Measurements from ENCODE around the gene CACNA2D1.

CACNA2D1 gene

DNA sequence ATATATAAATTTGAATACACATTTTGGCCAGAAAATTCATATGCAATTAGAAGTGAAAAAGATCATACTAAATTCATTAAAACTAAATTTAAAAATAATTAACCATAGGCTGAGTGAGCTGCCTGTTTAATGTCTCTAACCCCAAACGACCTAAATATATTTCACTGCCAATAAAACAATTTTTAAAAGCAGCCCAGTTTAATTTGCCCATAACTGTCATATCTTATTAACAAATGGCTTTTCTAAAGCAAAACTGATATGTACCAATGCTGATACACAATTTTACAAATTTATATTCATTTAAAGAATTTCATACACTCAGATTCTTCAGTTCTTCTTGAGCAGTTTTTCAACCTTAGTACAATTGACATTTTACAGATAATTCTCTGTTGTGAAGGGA, 99.9 kb downstream of the CACNA2D1 start:
- no peak for DNase-seq (ENCODE audit: low read depth)

DNA sequence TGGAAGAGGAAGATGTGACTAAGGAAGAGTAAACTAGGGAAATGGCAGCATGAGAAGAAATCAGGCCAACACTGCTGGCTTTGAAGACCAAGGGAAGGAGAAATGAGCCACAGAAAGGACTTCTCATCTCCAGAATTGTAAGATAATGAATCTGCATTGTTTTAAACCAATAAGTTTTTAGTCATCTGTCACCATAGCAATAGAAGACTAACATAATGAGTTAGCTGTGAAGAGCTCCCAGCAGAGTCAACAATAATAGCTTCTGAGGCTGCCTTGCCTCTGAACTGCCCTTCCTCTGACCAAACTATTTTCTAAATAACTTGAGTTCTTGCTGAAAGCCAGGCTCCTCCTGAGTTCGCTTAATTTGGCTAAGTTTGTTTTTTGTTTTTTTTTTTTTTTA, 103.6 kb downstream of the CACNA2D1 start:
- no peak for DNase-seq (ENCODE audit: low read depth)

DNA sequence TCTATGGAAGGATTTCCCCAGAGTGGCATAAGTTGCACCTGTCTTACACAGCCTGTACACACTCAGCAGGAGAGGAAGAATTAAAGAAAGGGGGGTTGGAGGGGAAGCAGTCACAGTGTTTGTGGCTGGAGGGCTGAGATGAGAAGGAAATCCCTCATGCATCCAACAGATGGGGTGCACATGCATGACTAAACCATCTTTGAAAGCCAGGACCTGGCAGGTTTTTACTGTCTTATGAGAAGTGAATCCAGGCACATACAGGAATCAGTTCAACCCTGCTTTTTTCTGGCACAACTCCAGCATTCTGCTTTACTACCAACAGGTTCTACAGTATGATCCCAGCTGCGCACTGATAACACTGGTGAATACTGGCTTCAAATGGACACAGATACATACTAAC, 107.7 kb downstream of the CACNA2D1 start:
- DNase-seq (ENCODE audit: low read depth) = no peak

DNA sequence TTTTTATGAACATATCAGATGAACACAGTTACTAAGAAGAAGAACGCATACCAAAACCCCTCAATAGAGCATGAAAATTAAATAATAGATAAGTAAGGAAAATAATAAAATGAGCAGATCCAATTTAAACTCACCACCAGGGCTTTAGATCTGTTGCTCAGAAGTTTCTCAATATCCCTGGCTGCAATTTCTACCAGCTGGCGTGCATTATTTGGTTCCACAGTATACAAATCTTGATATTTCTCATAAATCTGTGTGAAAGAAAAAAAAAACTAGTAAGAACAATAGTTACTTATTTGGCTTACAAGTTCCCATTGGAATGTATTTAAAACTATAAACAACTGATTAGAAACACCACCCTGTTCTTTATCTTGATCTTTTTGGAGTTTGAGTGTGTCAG, 108.6 kb downstream of the CACNA2D1 start:
- DNase-seq (ENCODE audit: low read depth) = no peak

DNA sequence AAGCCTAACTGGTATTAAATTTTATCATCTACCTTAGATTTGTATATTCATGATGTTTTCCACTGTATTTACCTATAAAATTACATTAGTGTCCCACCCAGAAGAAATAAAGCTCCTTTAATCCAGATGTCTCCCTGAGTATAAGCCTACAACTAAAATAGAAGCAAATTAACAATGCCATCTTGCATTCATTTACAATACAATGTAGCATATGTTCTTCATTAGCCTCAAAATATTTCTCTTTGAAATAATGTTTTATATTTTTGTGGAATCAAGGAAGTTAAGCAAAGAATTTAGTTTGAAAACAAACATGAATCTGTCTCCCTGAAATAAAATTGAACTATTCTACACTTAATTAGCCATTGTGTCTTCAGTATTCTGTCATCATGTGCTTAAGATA, 112.3 kb downstream of the CACNA2D1 start:
- DNase-seq (ENCODE audit: low read depth) = no peak

DNA sequence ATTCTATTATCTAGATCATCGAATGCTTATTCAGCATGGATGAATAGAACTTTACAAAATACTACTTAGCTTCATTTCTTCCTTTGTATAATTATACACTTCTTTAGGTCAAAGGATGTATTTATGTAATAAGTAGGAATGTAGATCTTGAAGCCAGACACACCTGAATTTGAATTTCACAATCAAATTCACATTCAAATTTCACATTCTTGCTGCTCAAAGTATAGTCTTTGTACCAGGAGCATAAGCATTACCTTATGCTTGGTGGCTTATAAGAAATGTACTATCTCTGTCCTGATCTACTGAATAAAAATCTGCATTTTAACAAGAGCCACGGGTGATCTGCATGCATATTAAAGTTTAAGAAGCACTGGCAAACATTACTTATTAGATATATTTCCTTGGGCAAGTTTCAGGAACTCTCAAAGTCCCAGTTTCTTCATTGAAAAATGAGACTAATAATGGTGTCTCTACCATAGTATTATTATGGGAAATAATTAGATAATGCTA, 112.8 kb downstream of the CACNA2D1 start:
- no peak for DNase-seq (ENCODE audit: low read depth)

DNA sequence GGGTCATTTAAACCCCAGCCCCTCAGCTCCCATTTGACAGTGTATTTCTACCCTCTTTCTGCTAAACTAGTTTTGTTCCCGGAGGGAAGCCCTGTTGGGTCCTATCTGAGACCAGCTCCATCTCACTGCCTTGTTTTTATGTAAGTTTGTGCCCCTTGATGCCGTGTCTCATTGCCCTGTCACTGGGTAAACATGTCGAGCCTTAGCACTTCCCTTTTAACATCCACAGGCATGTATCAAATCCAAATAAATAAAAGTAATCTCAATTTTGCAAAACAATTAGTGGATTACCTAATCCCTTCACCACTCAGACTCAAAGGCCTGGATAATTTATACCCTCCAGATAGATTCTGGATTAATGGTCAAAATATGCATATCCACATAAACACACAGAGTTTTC, 115.7 kb downstream of the CACNA2D1 start:
- no peak for DNase-seq (ENCODE audit: low read depth)

DNA sequence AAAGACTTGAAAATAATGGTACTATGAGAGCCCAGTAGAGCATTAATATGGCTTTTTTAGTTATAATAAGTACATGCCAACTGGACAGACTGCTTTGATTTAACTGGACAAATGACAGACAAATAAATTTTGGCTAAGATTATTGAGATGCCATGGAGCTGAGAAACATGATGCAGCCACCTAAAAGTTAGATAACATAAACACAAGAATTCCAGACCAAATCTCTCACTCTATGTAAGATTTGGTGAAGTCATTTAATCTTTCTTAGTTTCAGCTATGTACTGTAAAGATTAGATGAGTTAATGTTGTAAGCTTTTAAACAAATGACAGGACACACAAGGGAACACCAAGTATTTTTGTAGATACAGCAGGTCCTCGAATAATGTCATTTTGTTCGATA, 118.2 kb downstream of the CACNA2D1 start:
- no peak for DNase-seq (ENCODE audit: low read depth)

DNA sequence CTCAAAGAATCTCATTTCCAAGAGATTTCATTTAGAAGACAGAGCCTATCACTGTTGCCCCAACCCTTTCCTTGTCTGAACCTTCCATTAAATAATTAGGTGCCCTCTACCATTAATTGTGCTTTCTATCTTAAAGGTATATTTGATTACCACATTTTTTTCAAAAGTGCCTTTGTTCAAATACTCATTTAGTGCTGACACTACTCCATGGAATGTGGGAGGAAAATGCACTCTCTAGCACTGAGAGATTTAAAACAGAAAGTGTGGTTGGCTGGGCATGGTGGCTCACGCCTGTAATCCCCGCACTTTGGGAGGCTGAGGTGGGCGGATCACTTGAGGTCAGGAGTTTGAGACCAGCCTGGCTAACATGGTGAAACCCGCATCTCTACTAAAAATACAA, 119.8 kb downstream of the CACNA2D1 start:
- no peak for DNase-seq (ENCODE audit: low read depth)

DNA sequence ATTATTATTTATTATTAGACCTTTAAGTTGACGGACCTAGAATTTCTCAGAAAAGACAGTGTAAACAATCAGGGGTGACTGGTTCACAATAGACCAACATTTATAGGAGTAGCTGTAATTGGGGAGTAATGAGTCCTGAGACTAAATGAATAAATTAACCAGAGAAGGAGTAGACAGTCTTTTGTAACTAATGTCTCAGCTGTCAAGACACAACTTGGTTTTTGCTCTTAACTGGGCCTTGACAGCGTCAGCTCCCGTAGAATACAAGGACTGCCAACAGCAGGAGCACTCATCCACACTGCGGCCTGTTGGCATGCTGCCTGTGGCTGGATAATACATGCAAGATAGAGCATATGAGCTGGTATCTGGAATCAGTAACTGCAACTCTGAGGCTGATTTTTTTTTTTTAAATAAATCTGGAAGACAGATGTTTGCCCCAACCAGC, 123.9 kb downstream of the CACNA2D1 start:
- DNase-seq (ENCODE audit: low read depth) = no peak

DNA sequence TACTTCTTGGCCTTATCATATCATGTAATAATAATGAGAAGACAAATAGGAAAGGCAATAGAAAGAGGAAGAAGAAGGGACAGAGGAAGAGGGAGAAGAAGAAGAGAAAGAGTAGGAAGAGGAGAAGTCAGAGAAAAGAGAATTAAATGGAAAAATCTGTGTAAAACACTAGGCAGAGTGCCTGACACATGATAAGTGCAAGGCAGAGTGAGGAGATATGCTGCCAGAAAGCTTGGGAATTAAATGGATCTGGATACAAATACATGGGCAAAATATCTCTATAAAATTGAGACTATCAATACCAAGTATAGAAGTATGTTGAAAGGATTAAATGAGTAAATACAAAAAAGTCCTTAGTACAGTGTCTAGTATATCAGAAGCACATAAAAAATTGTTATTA, 124.8 kb downstream of the CACNA2D1 start:
- DNase-seq (ENCODE audit: low read depth) = no peak

DNA sequence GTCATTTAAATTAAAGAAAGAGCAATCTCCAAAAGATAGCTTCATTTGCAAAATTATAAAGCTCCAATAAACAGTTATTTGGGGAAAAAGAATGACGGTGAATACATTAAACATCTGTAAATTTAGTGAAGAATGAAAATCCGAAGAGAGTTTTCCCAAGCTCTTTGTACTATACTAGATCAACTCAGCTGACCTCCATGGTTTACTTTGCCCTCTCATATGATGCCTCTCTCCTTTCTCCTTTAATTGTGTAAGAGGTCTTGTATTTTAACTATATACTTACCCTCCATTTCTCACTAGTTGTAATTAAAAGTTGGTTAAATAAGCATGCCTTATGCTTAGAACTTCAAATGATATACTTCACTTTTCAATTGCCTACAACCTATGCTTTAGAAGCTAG, 125.8 kb downstream of the CACNA2D1 start:
- DNase-seq (ENCODE audit: low read depth) = no peak

DNA sequence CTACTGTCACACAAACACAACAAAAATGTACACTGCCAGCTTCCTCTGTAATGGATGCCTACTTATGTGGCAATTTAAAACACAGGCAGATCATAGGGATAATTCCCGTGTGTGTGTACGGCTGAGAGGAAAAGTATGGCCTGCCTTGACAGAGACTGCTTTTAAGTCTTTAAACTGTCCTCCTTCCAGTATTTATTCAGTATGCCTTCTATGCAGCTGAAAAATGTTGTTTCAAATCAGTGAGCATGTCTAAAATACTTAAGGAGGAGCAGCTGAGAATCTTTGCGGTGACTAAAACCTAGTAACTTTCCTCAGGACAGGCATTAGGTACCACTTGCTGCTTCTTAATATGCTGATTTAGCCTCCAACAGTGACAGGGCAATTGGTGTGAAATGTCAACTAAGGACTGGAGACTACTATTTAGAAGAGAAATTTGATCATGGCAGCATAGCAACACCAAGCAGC, 126.3 kb downstream of the CACNA2D1 start:
- DNase-seq (ENCODE audit: low read depth) = no peak

DNA sequence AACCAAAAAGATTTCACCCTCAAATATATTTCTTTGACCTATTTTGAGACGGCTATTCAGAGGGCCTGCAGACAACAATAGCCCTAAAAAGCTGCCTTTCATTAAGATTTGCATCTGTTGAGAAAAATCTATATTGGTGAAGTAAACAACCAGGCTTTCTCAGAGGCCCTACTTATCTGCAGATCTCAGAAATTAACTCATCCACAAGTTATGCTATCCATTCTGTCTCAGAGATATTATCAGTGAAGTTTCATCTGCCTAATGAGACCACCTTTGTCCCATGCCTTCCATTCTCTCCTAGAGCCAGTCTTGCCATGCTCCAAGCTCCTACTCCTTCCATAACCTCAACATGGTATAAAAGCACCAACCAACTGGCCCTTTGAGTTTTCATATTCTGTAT, 130.3 kb downstream of the CACNA2D1 start:
- DNase-seq (ENCODE audit: low read depth) = no peak

DNA sequence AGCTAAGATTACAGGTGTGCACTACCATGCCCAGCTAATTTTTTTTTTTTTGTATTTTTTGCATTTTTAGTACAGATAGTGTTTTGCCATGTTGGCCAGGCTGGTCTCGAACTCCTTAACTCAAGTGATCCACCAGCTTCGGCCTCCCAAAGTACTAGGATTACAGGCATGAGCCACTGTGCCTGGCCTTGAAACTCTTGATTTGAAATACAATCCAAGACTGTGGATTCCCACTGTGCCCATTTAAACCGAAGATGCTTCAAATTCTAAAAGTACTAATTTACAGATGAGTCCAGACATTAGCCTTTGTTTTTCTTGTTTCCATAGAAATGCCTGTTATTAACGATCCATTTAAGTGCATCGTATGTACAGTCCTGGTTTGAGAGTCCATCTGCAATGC, 130.9 kb downstream of the CACNA2D1 start:
- DNase-seq (ENCODE audit: low read depth) = no peak

DNA sequence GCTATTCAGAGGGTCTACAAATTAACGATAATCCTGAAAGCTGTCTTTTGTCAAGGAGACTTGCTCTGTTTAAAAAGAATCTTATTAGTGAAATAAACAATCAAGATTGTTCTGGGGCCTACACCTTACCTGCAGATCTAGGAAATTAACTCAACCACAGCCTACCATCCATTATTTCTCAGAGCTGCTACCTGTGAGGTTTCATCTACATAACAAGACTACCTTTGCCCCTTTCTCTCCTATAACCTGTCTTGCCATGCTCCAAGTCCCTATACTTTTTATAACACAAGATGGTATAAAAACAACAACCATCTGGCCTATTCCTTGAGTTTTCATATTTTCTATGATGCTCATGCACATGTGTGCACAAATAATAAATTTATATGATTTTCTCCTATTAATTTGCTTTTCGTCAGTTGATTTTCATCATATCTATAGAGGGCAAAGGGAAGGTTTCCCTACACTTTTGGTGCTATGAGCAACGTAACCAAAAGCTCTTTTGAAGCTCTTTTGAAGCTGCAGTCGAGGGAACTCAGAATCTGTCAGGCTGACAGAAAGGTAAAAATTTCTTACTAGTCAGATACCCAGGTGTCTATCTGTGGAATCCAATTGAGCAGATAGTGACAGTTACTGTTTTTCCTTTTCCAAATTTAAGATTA, 138.1 kb downstream of the CACNA2D1 start:
- no peak for DNase-seq (ENCODE audit: low read depth)

DNA sequence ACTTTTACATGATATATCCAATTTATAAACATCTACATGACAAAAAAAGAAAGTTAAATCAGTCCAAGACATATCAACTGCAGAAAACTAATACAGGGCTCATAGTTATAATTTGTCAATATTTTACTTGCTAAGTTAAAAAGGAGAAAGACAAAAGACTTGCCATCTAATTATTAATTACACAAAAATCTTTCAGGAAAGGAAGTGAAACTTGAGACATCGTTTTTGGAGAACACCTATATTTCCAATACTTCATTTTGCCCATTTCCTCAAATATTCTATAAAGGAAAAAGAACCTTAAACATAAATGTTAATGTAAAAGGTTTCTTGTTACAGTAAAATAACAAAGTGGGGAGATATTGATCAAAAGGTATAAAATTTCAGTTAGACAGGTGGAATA, 148.7 kb downstream of the CACNA2D1 start:
- DNase-seq (ENCODE audit: low read depth) = no peak

DNA sequence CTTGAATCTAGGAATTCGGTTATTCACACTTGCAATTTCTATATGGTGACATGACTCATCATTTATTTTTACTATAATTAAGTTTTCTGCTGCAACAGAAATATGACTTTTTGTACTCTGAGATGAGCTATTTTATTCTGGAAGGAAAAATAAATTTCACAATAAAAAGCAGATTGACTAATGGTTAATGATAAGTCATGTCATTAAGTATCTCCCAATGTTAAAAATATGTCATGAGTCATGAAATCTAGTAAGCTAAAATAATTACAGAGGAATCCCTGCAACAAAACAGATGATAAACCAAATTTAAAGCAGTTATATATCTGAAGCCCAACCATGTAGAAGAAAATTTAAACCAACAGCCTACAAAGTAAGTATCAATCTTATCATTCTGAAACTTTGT, 149.2 kb downstream of the CACNA2D1 start:
- no peak for DNase-seq (ENCODE audit: low read depth)

DNA sequence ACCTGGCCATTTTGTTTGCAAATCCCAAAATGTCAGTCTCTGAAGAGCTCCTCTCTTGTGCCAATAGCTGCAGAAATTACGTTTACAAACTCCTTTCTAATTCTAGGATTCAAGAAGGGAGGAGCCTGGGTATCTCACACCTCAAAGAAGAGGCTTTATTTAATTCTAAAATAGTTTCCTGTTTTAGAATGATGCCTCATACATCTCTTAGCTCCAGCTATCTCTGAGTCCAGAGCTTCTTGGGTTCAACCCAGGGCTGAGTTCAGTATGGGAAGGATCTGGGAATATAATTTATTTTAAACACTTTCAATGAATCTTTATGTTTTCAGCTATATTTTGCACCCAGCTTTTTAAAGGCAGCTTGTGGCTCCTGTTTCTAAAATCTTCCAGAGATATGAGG, 150.1 kb downstream of the CACNA2D1 start:
- DNase-seq (ENCODE audit: low read depth) = no peak

DNA sequence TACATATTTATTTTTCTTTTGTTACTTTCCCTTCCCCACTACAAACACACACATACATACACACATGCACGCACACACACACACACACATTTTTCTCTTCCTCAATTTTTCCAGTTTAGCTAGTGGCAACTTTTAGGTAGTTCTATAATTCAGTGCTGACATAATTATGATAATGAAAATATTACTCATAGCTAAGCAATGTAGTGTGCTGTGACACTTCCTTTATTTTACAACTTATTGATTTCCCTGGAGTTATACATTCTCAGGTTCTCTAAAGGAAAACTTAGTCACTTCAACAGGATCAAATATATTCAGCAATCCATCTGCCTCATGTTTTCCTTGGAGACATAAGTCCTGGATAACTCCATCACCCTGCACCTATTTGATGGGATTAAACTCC, 151.6 kb downstream of the CACNA2D1 start:
- DNase-seq (ENCODE audit: low read depth) = no peak

DNA sequence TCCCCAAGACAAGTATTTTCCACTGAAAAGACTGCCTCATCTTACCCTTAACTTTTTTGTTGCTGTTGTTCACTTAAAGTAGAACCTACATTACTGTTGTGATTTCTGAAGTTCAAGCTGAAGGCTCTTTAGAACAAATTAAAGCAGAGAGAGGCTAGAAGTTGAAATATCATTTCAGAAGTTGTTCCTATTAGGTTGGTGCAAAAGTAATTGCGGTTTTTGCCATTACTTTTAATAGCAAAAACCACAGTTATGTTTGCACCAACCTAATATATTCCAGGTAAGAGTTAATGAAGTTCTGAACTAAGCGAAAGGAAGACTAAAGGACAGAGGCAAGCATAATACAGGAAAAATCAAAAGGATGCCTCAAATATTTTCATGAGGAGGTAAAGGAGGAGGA, 153.7 kb downstream of the CACNA2D1 start:
- DNase-seq (ENCODE audit: low read depth) = no peak

DNA sequence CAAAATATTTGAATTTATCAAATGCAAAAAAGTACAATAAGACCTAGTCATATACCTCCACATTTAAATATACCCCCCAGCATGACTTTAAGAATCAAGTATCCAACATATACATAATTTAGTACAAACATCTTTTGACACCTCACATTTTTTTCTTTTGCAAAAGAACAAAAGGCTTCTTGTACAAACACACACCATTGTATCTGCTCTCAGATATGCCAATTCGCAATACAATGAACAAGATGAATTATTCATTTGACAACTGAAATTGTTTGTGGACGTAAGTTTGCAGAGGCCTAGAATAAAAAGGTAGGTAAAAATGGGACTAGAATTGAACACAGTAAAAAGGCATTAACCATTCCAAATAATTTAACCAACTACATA, 154.4 kb downstream of the CACNA2D1 start:
- no peak for DNase-seq (ENCODE audit: low read depth)

DNA sequence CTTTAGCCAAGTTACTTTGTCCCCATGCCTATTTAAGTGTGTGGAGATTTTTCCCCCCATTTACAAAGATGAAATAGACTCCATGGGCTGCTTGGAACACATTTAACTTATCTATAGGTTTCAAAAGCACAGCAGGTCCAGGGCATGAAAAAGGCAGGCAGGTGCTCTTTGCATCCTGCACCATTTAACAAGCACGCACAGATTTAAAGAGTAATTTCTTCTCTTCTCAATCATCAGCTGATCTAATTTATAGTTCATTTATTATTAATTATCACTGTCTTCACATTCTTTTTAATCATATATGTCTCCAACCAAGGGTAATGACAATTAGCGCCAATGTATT, 156.8 kb downstream of the CACNA2D1 start:
- DNase-seq (ENCODE audit: low read depth) = no peak

DNA sequence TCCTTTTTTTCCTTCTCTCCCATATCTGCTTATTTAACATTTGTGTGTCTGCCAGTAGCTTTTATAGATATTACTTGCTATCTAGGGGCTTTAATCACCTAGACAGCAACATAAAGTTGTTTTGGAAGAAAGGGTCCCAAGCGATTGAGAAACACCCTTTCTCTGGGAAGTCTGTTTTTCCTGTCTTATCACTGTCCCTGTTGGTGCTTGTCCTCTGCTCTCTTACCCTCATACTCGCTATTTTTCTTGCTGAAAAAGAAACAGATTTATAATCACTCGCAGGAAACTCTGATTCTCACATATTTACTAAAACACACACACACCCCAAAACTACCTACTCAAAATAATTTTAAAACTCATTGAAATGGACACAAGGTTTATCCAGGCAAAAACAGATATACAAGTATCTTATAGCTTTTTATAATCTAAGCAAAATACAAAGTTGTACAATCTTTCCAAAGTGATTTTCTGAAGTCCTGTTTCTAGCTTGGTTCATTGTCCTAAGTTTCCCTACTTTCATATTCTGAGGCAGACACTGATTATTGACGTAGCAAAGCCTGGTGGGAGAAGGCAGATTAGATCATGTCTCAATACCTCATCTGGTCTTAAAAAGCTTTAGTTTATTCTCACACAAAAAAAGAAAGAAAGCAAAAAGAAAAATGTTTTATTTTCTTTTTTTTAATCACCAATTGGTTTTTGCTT, 157.3 kb downstream of the CACNA2D1 start:
- no peak for DNase-seq (ENCODE audit: low read depth)

Measured in stimulated activated CD8-positive, alpha-beta memory T cell treated with anti-CD3 and anti-CD28 coated beads, Interleukin-7, amount 100 ng/mL, for 24 hours (primary cell).